ENCODE data around the gene OSGEP.

GRCh38 chr14:20498622-20499021 lies 44.0 kb upstream of the OSGEP start:
- TF ChIP-seq CTCF (conservative IDR thresholded peaks at IDR 0.05 in 1 of 2, IDR thresholded peaks at IDR 0.05 in 1 of 2; ENCODE audit: extremely low read depth in 1 of 2, insufficient read depth in 1 of 2, low read depth in 1 of 2, low read length in 2 of 2) (no peak), EZH2 (IDR thresholded peaks at IDR 0.05; ENCODE audit: borderline replicate concordance, low read length) (no peak)

All from mammary epithelial cell (primary cell).